GM12878 (cell line): ENCODE results near the gene NHSL1. TPM values are rescaled to one million over a fixed set of nuclear protein-coding genes. Genes with fewer than 3 reads are reported as not detected.

ENCODE experiments used
- ATAC-seq: fragments of 200-7000 bp; cut with Tn5 transposase; 3 replicates; pipeline ENCODE4 v1.9.1; 2020; ENCODE audit warnings: mild to moderate bottlenecking, moderate library complexity
- BruUV-seq: library from RNA; stranded (reverse); fragments of 400-500 nt; replicated peaks from 2 replicates; lab custom pipeline; 2021; lab: Mats Ljungman, UMichigan
- CTCF ChIA-PET: fragments of 300-600 bp; sonication (Branson Sonifier 250); formaldehyde crosslinking; extraction: SDS; loops from one replicate; lab custom pipeline; 2021; ENCODE audit warnings: inconsistent platforms; lab: Yijun Ruan, JAX
- POLR2A ChIA-PET: fragments of 350-600 bp; formaldehyde crosslinking; extraction: SDS; loops from one replicate; lab custom pipeline; 2021; ENCODE audit warnings: inconsistent platforms; lab: Charles Lee
- RAD21 ChIA-PET: fragments of 300-600 bp; sonication (Branson Sonifier 250); formaldehyde crosslinking; loops from one replicate; lab custom pipeline; 2023; ENCODE audit warnings: antibody characterized with exemption; ENCODE audit not compliant: unreplicated experiment; lab: Charles Lee
- SMC1A ChIA-PET: fragments of 300-600 bp; sonication (Branson Sonifier 250); formaldehyde crosslinking; loops from one replicate; lab custom pipeline; 2023; ENCODE audit not compliant: unreplicated experiment, uncharacterized antibody; lab: Charles Lee
- DNase-seq: peaks from one replicate; pipeline ENCODE4 v3.0.0-alpha.2; 2011; ENCODE audit warnings: low read depth, low spot score
- FAIRE-seq: peaks from 3 replicates; lab custom pipeline; 2011; peaks lifted over from hg19 to GRCh38; lab: Jason Lieb, UNC
- H2AFZ ChIP-seq: 2 replicates; pipeline ENCODE4 v1.6.0; 2011; ENCODE audit warnings: low read depth, low read length, control low read depth; ENCODE audit not compliant: control insufficient read depth
- H3K27ac ChIP-seq: 2 replicates; pipeline ENCODE4 v1.5.1; 2011; ENCODE audit warnings: control low read depth; ENCODE audit not compliant: control insufficient read depth, insufficient read depth
- H3K27me3 ChIP-seq, 2 experiments: replicated peaks in 1 of 2; 2 replicates each; pipeline versions ENCODE4 v1.6.0 to v1.6.1; 2011; ENCODE audit warnings: low read length in 1 of 2; ENCODE audit not compliant: control insufficient read depth in 2 of 2, insufficient read depth in 2 of 2
- H3K36me3 ChIP-seq, 2 experiments: 2 replicates each; pipeline ENCODE4 v1.5.1; 2011; ENCODE audit warnings: low read length in 1 of 2; ENCODE audit not compliant: control insufficient read depth in 2 of 2, insufficient read depth in 2 of 2
- H3K4me1 ChIP-seq: 2 replicates; pipeline ENCODE4 v1.6.1; 2011; ENCODE audit warnings: mild to moderate bottlenecking, low read length, moderate library complexity, mixed read lengths; ENCODE audit not compliant: control insufficient read depth, insufficient read depth
- H3K4me2 ChIP-seq: 2 replicates; pipeline ENCODE4 v1.6.0; 2011; ENCODE audit warnings: control low read depth; ENCODE audit not compliant: control insufficient read depth, insufficient read depth
- H3K4me3 ChIP-seq: fragments of 200-600 bp; sonication (generic); 2 replicates; pipeline ENCODE4 v1.5.1; 2016
- H3K79me2 ChIP-seq: 2 replicates; pipeline ENCODE4 v1.6.0; 2011; ENCODE audit warnings: low read length; ENCODE audit not compliant: control insufficient read depth, insufficient read depth
- H3K9ac ChIP-seq: 2 replicates; pipeline ENCODE4 v1.8.0; 2011; ENCODE audit warnings: low read length, control low read depth, mixed read lengths; ENCODE audit not compliant: control insufficient read depth, insufficient read depth
- H3K9me3 ChIP-seq: replicated peaks from 3 replicates; pipeline ENCODE4 v1.5.1; 2011; ENCODE audit warnings: mild to moderate bottlenecking, low read length; ENCODE audit not compliant: control insufficient read depth, insufficient read depth
- H4K20me1 ChIP-seq: 2 replicates; pipeline ENCODE4 v1.6.0; 2011; ENCODE audit not compliant: control insufficient read depth, insufficient read depth
- BMI1 ChIP-seq: fragments of 450-650 bp; IDR thresholded peaks from 2 replicates; pipeline ENCODE4 v1.6.1; 2016; ENCODE audit warnings: mild to moderate bottlenecking, moderate library complexity, borderline replicate concordance
- CEBPB ChIP-seq, 2 experiments: fragments of 150-350 bp in 1 of 2; IDR thresholded peaks; 2 replicates each; pipeline ENCODE4 v1.6.1; 2012 to 2014; ENCODE audit warnings: low read depth in 2 of 2, low read length in 2 of 2, borderline replicate concordance in 1 of 2, inconsistent platforms in 1 of 2
- E2F4 ChIP-seq: IDR thresholded peaks from 2 replicates; pipeline ENCODE4 v1.6.1; 2012; ENCODE audit warnings: low read depth, low read length, improper control_type of control experiment
- E4F1 ChIP-seq: fragments of 450-650 bp; IDR thresholded peaks from 2 replicates; pipeline ENCODE4 v1.6.1; 2018; ENCODE audit warnings: borderline replicate concordance, mild to moderate bottlenecking; ENCODE audit not compliant: partially characterized antibody
- EP300 ChIP-seq, 2 experiments: fragments of 150-350 bp in 1 of 2; IDR thresholded peaks; 2 replicates each; pipeline ENCODE4 v1.6.1; 2011 to 2012; ENCODE audit warnings: low read depth in 2 of 2, low read length in 2 of 2, borderline replicate concordance in 1 of 2, improper control_type of control experiment in 1 of 2, inconsistent platforms in 1 of 2; ENCODE audit not compliant: control insufficient read depth in 1 of 2
- FOS ChIP-seq: IDR thresholded peaks from 3 replicates; pipeline ENCODE4 v1.6.1; 2011; ENCODE audit warnings: borderline replicate concordance; ENCODE audit not compliant: insufficient read length; ENCODE audit errors: extremely low read depth
- MAX ChIP-seq: IDR thresholded peaks from 2 replicates; pipeline ENCODE4 v1.6.1; 2012; ENCODE audit warnings: low read depth, low read length, improper control_type of control experiment
- PAX8 ChIP-seq: fragments of 450-650 bp; IDR thresholded peaks from 2 replicates; pipeline ENCODE4 v1.6.1; 2017; ENCODE audit warnings: mild to moderate bottlenecking, moderate library complexity
- RAD51 ChIP-seq: fragments of 450-650 bp; IDR thresholded peaks from 2 replicates; pipeline ENCODE4 v1.6.1; 2016; ENCODE audit warnings: moderate library complexity, mild to moderate bottlenecking, inconsistent platforms
- RBBP5 ChIP-seq: fragments of 200-600 bp; sonication (generic); conservative IDR thresholded peaks from 2 replicates; pipeline ENCODE4 v1.6.1; 2016
- SMC3 ChIP-seq: IDR thresholded peaks from 2 replicates; pipeline ENCODE4 v1.6.1; 2011; ENCODE audit warnings: low read length, improper control_type of control experiment, borderline replicate concordance
- SREBF1 ChIP-seq: IDR thresholded peaks from 2 replicates; pipeline ENCODE4 v1.6.1; 2012; ENCODE audit warnings: mild to moderate bottlenecking, low read length
- USF2 ChIP-seq: IDR thresholded peaks from 2 replicates; pipeline ENCODE4 v1.6.1; 2011; ENCODE audit warnings: low read depth, low read length, improper control_type of control experiment, borderline replicate concordance
- ZBTB11 ChIP-seq: fragments of 450-650 bp; formaldehyde crosslinking; IDR thresholded peaks from 2 replicates; pipeline ENCODE4 v1.5.0; 2022; ENCODE audit warnings: mild to moderate bottlenecking, missing genetic modification characterization
- WGBS: methylation state at CpG from one replicate; pipeline ENCODE4 v1.1.6; 2016; ENCODE audit warnings: low lambda C conversion rate; ENCODE audit not compliant: insufficient replicate concordance, insufficient coverage; ENCODE audit errors: missing lambda C conversion rate; 5-methylcytosine and 5-hydroxymethylcytosine counted together
- in situ Hi-C: fragments of 300-500 bp; cut with MboI; formaldehyde crosslinking; loops from 9 replicates; pipeline ENCODE4 v1.14.3; 2018; ENCODE audit warnings: mixed read lengths
- intact Hi-C: fragments of 100-400 bp; cut with micrococcal nuclease; formaldehyde crosslinking; loops from one replicate; pipeline ENCODE4 v1.14.2; 2022; ENCODE audit not compliant: unreplicated experiment
- polyA plus RNA-seq, 11 experiments: library from polyadenylated mRNA; depleted of rRNA in 4 of 11; unstranded in 6 of 11; stranded (reverse) in 5 of 11; fragments of >200 nt; fragmentation: Nextera tagmentation in 4 of 11; fragmentation: Illumina TruSeq in 1 of 11; extraction: Ambion mirVana in 4 of 11; extraction: Trizol in 1 of 11; gene quantifications; 1 replicate in 1 of 11; 2 replicates in 10 of 11; pipeline versions ENCODE4 v1.2.1 to v1.2.3, GENCODE V29; 2011 to 2016; ENCODE audit warnings: inconsistent platforms in 2 of 11, missing spikeins in 2 of 11, low read depth in 1 of 11
- total RNA-seq, 4 experiments: library from RNA; depleted of rRNA in 3 of 4; stranded (reverse); fragments of >200 nt in 3 of 4; fragmentation: Illumina TruSeq in 1 of 4; extraction: Trizol in 1 of 4; gene quantifications; 2 replicates each; pipeline versions ENCODE4 v1.2.1 to v1.2.3, GENCODE V29; 2013 to 2021

NHSL1 gene
- total and polyA plus RNA-seq, 10 of the 15 experiments (the other 5 are each of a cell fraction or from before 2014, with no cell fraction given), result 0.26 to 14.1 (median 0.90) TPM

GRCh38 chr6:138468320-138469015, 30.8 kb downstream of the NHSL1 start:
- CTCF ChIA-PET, result interaction anchor here (0.7 to 1.2 kb wide), 5 partner anchors 8 to 40 kb away, joined by 3 to 8 read pairs (median 3); no protein-coding TSS in a partner anchor
- no peaks in the 10 kb centered on the region for H3K27me3 ChIP-seq
- H3K79me2 ChIP-seq, result no peaks in the 10 kb centered on the region
- no peak overlapping the region for H3K4me3 ChIP-seq
- in situ Hi-C loops (no loop called here), intact Hi-C loops (no loop called here)
- H3K36me3 ChIP-seq, result peaks cover 0 to 4% of the 10 kb centered on the region in 2 experiments; a peak in 2 of 4 replicates
- RAD21 ChIA-PET, result no interaction called here
- H2AFZ ChIP-seq, result no peak overlapping the region
- no peak overlapping the region for H3K27ac ChIP-seq
- H3K9me3 ChIP-seq, result no peaks in the 10 kb centered on the region
- DNase-seq (no peak), FAIRE-seq (no peak), ATAC-seq (no peak)
- H3K4me2 ChIP-seq, result no peak overlapping the region
- POLR2A ChIA-PET, result interaction anchor here (1.1 kb wide), 1 partner anchor 30 kb away, joined by 3 read pairs; no protein-coding TSS in a partner anchor
- no peak overlapping the region for H3K9ac ChIP-seq
- SMC1A ChIA-PET, result interaction anchor here (0.7 to 1.3 kb wide), 7 partner anchors 9 to 18 kb away, joined by 3 to 7 read pairs (median 3); no protein-coding TSS in a partner anchor
- H3K4me1 ChIP-seq, result no peaks in the 10 kb centered on the region
- H4K20me1 ChIP-seq, result no peaks in the 10 kb centered on the region
- no TSS peak for BruUV-seq
- WGBS, result 82% methylated on average over 9 of the region's 9 CpGs
- TF ChIP-seq MAX (no peak), E4F1 (no peak), FOS (no peak), SREBF1 (no peak), CEBPB (IDR thresholded peaks at IDR 0.05; ENCODE audit: borderline replicate concordance in 1 of 2, low read depth in 2 of 2, low read length in 2 of 2) (no peak), USF2 (no peak), BMI1 (no peak), E2F4 (no peak), ZBTB11 (no peak), RBBP5 (no peak), EP300 (IDR thresholded peaks at IDR 0.05; ENCODE audit: borderline replicate concordance in 1 of 2, control insufficient read depth in 1 of 2, low read depth in 2 of 2, low read length in 2 of 2) (no peak), RAD51 (no peak), PAX8 (no peak), SMC3 (no peak)
